ENCODE measurements around the gene MACO1. TPM values are rescaled to one million over a fixed set of nuclear protein-coding genes. Genes with fewer than 3 reads are reported as not detected.

The MACO1 gene
- total and polyA plus RNA-seq, 9 of the 15 experiments (the other 6 are each of a cell fraction or from before 2014, with no cell fraction given), result 4.6 to 28.4 (median 21.7) TPM

GRCh38 chr1:25517476-25518394, 87.0 kb downstream of the MACO1 start (continued):
- TF ChIP-seq NRF1 (conservative IDR thresholded peaks at IDR 0.05 in 1 of 2, IDR thresholded peaks at IDR 0.05 in 1 of 2) (peak; percentile 44 to 62), NFIC (IDR thresholded peaks at IDR 0.05) (peak; percentile 91), RBM34 (IDR thresholded peaks at IDR 0.05; ENCODE audit: borderline replicate concordance, insufficient read depth, low read length) (no peak), L3MBTL2 (IDR thresholded peaks at IDR 0.05) (peak; percentile 42; the same call in 1 of the 2 replicates), MGA (IDR thresholded peaks at IDR 0.05) (0 out of 2 replicates have a peak, but pooled peaks have one; percentile 13), CREB1 (IDR thresholded peaks at IDR 0.05) (no peak), CREB1 (CRISPR knock-in tag; IDR thresholded peaks at IDR 0.05) (no peak), EWSR1 (IDR thresholded peaks at IDR 0.05; ENCODE audit: borderline replicate concordance, low read depth, partially characterized antibody) (no peak), CTCF (IDR thresholded peaks at IDR 0.05 in 2 of 3, conservative IDR thresholded peaks at IDR 0.05 in 1 of 3; ENCODE audit: insufficient read depth in 2 of 3, low read depth in 1 of 3, low read length in 3 of 3) (peak; percentile 29 to 51 (median 42); a peak in 3 of 6 replicates), POLR2H (tag; IDR thresholded peaks at IDR 0.05; ENCODE audit: low read depth) (no peak), CC2D1A (IDR thresholded peaks at IDR 0.05) (0 out of 2 replicates have a peak, but pooled peaks have one; percentile 45)
- TF ChIP-seq, protein P1, sequence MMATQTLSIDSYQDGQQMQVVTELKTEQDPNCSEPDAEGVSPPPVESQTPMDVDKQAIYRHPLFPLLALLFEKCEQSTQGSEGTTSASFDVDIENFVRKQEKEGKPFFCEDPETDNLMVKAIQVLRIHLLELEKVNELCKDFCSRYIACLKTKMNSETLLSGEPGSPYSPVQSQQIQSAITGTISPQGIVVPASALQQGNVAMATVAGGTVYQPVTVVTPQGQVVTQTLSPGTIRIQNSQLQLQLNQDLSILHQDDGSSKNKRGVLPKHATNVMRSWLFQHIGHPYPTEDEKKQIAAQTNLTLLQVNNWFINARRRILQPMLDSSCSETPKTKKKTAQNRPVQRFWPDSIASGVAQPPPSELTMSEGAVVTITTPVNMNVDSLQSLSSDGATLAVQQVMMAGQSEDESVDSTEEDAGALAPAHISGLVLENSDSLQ (IDR thresholded peaks at IDR 0.05), result peak; percentile 18; the same call in 1 of the 2 replicates

Data from K562 (cell line).